ENCODE data around the gene GFOD2.

Gene GFOD2

GRCh38 chr16:67647681-67648080 lies 71.4 kb downstream of the GFOD2 start:
- no peak overlapping the region for H3K4me3 ChIP-seq (ENCODE audit: low read depth, low read length)

- no peak overlapping the region for H3K4me3 ChIP-seq (ENCODE audit: low read depth, low read length)
Observed at GRCh38 chr16:67647111-67647651, 71.9 kb downstream of the GFOD2 start.

GRCh38 chr16:67645397-67646121 lies 73.6 kb downstream of the GFOD2 start:
- H3K4me3 ChIP-seq (ENCODE audit: low read depth, low read length), result peak overlapping the region; percentile 35

GRCh38 chr16:67644038-67644437 lies 75.1 kb downstream of the GFOD2 start:
- no peak overlapping the region for H3K4me3 ChIP-seq (ENCODE audit: low read depth, low read length)

- H3K4me3 ChIP-seq (ENCODE audit: low read depth, low read length), result no peak overlapping the region
Observed at GRCh38 chr16:67641779-67642708, 77.1 kb downstream of the GFOD2 start.

GRCh38 chr16:67637625-67638024 lies 81.5 kb downstream of the GFOD2 start:
- H3K4me3 ChIP-seq (ENCODE audit: low read depth, low read length), result no peak overlapping the region

- H3K4me3 ChIP-seq (ENCODE audit: low read depth, low read length), result no peak overlapping the region
Observed at GRCh38 chr16:67636713-67637112, 82.4 kb downstream of the GFOD2 start.

GRCh38 chr16:67632415-67633172 lies 86.5 kb downstream of the GFOD2 start:
- no peak overlapping the region for H3K4me3 ChIP-seq (ENCODE audit: low read depth, low read length)

GRCh38 chr16:67628216-67628615 lies 90.9 kb downstream of the GFOD2 start:
- H3K4me3 ChIP-seq (ENCODE audit: low read depth, low read length), result no peak overlapping the region
